CD4-positive, alpha-beta T cell treated with Interleukin-2 at 100 ng/mL for 4 hours (primary cell): Measurements from ENCODE around the gene TRAPPC14.
A peak's percentile ranks its signal among the peaks of the same experiment; 100 is the strongest.

Experiments used
- DNase-seq: peaks from one replicate; pipeline ENCODE4 v3.0.0-alpha.2; 2020; ENCODE audit warnings: low spot score

The TRAPPC14 gene

GRCh38 chr7:100173806-100174495, 15.4 kb upstream of the TRAPPC14 start:
- no peak for DNase-seq

DNA sequence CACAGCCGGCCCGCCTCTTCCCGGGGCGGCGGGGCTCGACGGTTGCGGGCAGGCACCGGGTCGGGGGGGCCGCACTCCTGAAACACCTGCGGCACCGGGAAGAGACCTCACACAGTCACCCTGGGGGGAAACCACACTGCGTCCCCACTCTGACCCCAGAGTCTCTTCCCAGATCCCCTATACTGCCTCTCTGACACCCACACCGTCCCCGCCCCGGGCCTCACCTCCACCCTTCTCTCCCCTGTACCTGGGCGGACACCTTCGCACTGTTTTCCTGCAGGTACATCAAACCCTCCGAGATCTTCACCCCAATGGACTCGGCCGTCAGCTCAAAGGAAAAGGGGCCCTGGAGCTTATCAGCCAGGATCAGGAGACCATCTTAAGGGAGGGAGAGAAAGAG, 13.3 kb upstream of the TRAPPC14 start:
- DNase-seq, result no peak

- peak; percentile 25 for DNase-seq
Measured at GRCh38 chr7:100171087-100171681, 12.7 kb upstream of the TRAPPC14 start.

GRCh38 chr7:100170101-100170897, 11.8 kb upstream of the TRAPPC14 start:
- no peak for DNase-seq

DNA sequence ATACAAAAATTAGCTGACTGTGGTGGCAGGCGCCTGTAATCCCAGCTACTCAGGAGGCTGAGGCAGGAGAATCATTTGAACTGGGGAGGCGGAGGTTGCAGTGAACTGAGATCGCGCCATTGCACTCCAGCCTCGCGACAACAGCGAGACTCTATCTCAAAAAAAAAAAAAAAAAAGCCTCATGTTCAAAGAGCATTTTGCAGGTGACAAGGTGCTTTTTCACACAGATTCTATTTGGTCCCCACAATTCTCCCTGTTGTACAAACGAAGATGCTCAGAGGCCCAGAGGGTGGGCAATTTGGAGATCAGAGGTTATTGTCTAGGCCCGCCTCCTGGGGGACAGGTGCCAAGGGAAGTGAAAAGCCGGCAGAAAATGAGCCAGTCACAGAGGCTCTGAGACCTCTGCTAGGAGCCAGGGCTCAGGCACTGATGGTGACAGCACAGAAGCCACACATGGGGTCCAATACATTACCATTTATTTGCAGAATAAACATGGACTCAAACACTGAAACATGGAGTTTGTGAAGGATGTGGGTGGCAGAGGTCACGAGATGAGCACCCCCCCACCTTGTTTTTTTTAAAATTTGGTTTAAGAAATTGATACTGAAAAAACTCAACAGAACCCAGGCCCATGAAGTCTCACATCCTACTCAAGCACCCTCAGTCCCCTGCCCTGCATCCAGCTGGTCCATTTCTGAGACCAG, 10.8 kb upstream of the TRAPPC14 start:
- no peak for DNase-seq

- DNase-seq, result no peak
Measured at GRCh38 chr7:100167912-100168323, 9.4 kb upstream of the TRAPPC14 start.

DNA sequence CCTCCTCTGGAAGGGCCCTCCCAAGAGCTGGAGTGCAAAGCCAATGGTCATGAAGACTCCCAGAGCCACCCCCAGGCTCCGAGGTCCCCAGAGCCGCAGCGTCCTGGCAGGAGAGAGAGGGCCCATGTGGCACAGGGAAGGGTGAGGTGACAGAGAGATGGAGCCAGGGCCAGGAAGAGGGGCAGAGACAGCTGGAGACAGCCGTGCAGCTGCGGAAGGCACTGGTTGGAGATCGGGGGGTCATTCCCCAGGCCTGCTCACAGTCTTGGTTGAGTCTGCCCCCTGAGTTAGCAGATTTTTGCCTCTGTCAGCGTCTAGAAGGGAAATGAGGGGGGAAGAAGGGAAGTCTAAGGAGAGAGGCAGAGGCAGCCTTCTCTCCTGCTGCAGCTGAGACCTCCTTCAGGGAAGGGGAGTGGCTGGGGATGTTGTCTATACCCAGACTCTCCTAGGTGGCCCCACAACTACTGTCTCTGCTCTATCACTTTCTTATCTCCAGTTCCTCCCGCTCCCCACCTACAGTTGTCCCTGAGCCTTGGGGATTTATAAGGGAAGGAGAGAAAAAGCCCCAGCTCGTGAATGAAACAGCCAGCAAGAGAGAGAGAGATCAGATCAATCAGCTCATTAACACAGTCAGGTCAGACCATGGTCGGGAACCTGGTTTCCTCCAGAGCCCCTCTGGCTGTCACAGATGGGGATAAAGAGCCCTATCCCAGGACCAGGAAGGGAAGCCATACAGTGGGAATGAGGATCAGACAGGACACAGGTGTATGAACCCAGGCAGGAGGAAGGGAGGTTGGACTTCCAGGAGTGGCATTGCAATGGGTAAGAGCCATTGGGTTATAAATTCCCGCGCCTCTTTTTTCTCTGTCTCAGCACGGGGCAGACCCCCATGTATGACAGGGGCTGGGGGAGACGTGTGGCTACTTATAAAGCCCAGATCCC, 8.7 kb upstream of the TRAPPC14 start:
- DNase-seq, result no peak

DNA sequence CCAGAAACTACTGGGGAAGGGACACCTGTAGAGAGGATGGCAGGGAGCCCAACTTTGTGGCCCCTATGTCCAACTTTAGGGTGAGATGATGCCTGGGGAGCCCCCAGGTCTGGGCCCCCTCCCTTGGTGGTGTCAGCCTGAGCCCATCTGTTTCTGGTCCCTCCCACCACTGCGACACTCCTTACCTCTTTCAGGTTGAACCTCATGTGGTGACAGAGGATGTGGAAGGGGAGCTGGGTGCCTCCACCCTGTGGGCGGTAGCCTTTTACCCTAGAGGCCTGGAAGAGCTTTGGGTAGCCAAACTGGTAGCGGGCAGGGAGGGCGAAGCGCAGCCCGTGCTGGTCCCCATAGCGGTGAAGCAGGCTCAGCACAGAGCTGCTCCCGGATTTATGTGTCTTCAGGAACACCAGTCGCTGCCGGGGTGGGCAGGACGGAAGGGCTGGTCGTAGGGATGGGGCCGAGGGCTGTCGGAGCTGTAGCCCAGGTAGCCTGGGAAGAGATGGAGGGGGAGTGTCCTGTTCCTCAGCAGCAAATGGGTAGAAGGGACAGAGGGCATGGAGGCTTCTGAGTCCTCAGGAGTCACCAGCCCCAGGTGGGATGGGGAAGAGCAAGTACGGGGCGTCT, 7.9 kb upstream of the TRAPPC14 start:
- DNase-seq, result peak; percentile 39

GRCh38 chr7:100163871-100164270, 5.3 kb upstream of the TRAPPC14 start:
- DNase-seq, result no peak

GRCh38 chr7:100163006-100163531, 4.5 kb upstream of the TRAPPC14 start:
- DNase-seq, result peak; percentile 16

DNA sequence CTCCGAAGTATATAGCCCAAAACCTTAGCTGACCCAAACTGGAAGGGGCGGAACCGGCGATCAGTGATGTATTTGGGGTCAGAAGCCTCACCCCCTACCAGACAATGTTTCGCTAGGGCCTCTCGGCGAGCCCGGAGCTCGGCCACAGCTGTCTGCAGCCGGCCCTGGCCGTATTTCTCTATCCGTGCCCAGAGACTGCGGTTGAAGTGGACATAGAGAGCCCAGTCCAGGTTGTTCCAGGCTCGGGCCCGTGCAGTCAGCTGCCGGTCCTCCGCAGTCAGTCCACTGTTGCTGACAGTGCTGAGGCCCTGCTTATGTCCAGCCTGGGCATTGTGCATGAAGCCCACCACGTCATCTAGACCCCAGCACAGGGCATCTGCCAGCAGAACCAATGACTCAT, 1.5 kb upstream of the TRAPPC14 start:
- no peak for DNase-seq

- DNase-seq, result no peak
Measured at GRCh38 chr7:100159099-100159623, 638 bp upstream of the TRAPPC14 start.

- DNase-seq, result no peak
Measured at GRCh38 chr7:100157334-100158228, 942 bp downstream of the TRAPPC14 start.

GRCh38 chr7:100157069-100157333, 1.5 kb downstream of the TRAPPC14 start:
- no peak for DNase-seq

GRCh38 chr7:100156331-100157068, 2.0 kb downstream of the TRAPPC14 start:
- DNase-seq, result peak; percentile 43

DNA sequence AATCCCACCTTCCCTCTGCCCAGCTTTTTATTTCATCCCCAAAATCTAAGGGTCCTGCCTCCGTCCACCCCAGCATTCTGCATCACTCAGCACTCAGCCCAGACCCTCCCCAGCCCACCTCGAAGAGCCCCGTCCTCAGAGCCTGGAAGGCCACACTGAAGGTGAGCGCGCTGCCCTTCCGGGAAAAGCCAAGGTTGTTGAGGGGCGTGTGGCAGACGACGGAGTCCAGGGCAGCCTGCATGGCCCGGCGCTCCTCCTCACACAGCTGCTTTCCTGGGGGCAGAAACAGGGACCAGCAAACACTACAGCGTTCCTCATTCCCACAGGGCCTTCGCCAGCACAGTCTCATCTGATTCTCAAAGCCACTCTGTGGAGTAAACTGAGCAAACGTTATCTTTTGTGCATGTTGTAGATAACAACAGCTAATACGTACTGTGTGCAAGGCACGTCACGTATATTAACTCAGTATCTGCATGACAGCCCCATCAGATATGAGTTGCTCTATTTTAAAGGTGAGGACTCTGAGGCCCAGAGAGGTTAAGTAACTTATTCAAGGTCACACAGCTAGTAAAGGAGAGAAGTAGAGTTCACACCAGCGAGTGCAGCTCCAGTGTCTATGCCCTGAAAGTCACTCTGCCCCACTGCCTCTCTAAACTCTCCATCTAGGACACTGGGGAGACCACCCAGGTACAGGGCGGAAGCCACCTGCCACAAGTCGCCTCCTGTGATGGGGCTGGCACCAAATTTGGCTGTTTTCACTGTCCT, 2.8 kb downstream of the TRAPPC14 start:
- DNase-seq, result no peak

DNA sequence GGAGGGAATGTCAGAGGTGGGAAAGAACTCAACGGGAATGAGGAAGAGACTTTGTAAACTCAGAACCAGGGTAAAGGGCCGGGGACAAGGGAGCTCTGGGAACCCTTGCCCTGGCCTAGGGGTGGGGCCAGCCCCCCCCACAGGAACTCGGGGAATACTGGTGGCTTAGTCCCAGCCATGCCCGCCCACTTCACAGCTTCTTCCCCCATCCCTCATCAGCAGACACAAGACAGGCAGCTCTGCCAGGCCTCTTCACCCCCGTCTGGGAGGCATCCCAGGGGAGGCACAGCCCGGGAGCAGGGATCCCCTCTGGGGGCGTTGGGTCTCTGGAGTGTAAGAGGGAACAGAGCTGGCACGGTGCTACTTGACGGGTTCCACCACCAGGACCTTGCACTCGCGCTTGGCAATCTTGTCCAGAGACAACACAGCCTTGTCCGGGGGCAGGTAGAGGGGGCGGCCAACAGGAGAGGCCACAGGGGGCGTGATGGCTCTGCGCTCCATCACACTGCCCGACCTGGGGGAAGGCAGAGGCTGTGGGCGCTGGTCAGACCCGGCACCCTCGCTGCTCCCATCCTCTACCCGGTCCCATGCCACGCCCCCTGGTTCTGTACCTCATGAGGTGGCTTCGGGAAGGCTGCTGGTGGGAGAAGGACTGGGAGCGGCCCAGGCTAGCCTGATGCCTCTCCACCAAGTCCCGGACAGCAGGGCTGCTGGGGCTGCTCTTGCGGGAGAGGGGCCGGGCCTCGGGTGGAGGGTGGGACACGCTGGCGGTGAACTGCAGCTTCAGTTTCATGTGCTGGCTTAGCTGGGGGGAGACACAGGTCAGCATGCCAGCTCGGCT, 3.7 kb downstream of the TRAPPC14 start:
- no peak for DNase-seq
